NCI-H1092 (cell line): ENCODE data around the gene RAB35.

ENCODE experiments used
- DNase-seq: peaks from one replicate; lab custom pipeline; 2025; lab: John Stamatoyannopoulos, UW

The RAB35 gene

DNA sequence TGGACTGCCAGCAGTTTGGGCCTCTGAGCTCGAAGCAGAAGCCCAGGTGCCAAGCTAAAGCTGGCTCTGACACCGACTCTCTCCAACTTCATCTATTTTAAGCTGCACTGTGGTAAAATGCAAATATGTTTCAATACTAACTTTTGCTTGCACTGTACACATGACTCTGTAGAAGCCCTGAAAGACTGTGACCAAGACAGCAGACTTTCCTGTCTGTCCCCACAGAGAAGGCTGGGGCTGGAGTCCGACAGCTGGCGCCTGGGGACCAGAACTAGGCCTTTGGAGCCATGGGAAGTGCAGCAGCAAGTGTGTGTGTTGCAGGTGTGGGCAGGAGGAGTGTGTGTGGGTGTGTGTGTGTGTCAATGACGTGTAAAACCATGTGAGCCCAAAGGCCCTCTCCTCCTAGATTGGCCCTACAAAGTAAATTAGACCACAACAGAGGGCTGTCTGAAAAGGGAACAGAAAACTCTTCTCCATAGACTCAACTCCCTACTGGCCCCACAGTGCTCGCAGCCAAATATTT, 16.4 kb upstream of the RAB35 start:
- DNase-seq: no peak

DNA sequence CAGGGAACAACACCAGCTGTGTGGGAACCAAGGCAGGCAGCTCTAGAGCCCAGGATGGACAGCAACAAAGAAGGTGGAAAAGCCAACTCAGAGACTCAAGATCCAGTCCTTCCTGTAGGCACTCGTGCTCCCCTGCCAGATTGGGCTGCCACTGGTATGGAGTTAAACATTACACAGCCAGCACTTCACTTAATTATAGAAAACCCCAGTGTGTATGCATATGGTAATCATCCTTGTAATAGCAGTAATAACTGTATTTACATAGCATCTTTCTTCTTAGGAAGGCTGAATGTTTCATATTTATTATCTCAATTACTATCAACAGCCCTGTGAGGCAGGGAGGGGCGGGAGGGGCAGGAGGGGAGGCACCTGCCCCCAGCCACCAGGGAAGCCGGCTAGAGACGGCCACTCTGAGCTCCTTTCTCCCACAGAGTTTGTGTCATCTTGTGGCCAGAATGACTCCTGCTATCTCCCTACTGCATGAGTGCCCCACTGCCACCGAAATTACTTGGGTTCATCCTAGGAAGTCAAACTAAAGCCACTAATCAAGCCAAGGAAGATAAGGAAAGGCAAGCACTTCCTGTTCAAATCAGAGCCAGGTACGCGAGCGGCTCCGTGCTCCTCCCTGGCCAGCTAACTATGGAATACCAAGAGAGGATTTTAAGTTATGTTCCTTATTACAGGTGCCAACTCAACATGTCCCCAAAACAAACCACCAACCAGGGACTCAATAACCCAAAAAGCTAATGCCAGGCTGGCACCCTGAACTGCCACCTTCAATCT, 15.7 kb upstream of the RAB35 start:
- no peak for DNase-seq

DNA sequence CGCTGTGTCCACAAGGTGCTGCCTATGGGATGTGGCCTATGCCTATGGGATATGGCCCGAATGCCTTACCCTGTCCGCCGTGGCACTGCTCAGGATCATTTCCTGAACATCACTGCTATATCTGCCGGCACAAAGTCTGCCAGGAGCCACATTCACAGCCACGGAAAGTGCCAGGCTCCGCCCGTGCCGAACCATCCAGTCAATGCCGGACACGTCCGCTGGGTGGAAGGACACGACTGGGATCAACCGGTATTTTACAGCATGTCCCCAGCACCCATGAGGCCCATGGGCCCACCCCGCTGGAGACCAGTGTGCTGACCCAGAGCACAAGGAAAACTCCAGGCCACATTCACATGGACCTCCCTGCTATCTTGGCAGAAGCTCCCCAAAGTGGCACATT, 14.6 kb upstream of the RAB35 start:
- no peak for DNase-seq

DNA sequence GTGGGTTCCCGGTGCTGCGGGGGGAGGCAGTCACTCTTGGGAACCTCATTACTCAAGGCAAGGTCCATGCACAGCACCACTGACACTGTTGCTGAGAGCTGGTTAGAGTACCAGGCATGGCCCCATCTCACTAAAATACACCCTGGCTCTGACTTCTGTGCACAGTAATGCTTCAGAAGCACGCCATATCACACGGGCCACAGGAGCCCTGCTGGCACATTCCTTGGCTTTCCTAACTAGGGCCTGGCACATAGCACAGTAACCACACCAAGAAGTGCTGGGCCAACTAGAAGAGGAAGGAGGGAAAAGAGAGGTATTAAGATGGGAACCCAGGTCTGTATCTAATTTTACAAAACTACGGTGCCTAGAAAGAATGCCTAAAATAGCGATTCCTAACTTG, 13.5 kb upstream of the RAB35 start:
- no peak for DNase-seq

DNA sequence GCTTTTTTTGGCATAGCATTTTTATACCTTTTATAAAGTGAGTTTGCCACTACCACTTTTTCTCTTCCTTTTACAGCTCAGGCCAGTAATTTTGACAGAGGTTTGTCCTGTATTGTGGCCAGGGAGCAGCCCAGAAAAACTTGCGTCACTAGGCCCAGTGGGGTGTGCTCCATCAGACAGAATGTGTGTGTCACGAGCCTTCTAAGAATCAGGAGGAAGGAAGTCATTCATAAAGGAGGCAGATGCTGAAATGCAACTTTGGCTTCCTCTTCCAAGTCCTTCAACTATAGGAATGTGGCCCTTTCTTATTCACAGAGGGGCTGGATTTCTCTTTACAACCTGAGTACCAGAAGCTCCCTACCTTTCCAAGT, 10.1 kb upstream of the RAB35 start:
- DNase-seq: no peak

DNA sequence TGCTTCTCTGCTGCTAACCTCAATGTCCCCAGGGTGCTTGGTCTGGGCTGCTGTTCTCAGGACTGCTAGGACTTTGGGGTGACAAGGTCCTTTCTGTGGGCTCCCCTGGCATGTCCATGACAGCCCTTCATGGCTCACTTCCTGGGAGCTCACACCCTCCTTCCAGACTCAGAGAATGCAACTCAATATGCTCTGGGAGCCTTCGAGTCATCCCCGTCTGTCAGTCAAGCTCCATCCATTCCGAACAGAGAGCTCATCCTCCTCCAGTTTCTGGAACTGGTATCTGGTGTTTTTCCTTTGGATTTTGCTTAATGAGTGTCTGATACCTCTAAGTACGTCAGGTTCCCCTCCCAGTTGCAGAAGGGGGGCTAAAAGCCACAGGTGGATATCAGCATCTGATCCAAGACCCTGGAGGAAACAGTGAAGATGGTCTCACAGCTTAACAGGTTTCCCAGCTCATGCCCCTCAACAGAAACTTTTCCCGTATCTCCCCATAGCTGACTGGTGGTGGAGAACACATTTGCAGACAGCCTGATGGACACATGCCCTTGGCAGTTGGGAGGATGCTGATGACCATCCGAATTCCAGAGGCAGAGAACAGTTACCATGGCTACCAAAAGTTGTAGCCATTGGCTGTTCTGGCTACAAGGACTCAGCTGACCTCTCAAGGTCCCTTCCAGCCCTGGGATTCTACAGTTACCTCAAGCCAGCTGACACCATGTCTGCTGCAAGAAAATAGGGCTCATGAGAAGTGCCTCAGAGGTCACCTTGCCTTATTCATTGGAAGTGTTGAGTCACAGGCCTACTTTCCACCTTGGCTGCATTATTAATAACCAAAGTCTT, 9.5 kb upstream of the RAB35 start:
- DNase-seq: no peak

DNA sequence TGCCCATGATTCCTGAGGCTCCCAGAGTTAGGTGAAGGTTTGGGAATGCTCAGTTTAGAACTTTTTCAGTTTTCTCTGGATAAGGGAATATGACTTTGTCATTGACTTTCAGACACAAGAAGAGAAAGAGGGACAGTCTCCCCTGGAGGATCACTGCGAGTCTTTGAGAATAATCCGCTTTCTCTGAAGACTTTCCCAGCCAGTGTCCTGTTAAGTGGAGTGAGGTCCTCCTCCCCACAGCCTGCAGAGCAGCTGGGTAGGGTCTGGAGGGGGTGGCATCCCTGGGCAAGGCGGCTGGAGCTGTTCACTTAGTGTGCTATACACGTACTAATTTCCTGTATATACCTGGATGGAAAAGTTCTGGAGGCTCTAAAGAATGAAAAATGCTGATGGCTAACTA, 8.5 kb upstream of the RAB35 start:
- no peak for DNase-seq

DNA sequence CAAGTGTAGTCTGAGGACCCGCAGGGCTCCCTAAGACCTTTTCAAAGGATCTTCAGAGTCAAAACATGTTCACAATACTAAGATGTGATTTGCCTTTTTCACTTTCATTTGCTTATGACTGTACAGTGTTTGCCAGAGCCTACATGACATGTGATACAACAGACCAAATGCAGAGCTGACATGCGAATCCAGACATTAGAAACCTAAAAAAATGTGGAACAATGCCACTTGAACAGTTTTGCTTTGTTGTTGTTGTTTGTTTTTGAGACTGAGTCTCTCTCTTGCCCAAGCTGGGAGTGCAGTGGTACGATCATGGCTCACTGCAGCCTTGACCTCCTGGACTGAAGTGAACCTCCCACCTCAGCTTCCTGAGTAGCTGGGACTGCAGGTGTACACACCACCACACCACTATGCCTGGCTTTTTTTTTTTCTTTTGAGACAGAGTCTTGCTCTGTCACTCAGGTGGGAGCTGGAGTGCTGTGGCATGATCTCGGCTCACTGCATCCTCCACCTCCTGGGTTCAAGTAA, 5.3 kb upstream of the RAB35 start:
- no peak for DNase-seq

DNA sequence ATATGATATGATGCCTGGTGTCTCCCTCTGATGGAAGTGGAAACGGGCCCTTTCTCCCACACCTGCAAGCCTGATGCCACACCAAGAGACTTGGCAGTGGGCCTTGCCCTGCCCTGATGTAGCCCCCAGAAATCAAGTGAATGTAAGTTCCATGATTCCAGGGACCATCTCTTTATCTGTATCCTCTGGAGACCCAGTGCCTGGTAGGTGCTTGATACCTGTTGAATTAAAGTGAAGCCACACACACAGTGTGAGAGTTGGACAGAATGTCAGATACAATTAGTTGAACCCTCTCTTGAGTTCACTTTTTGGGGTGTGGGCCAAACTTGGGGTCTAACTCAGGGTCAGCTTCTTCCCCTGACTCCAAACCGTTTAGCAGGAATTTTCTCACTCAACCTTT, 4.8 kb upstream of the RAB35 start:
- no peak for DNase-seq

DNA sequence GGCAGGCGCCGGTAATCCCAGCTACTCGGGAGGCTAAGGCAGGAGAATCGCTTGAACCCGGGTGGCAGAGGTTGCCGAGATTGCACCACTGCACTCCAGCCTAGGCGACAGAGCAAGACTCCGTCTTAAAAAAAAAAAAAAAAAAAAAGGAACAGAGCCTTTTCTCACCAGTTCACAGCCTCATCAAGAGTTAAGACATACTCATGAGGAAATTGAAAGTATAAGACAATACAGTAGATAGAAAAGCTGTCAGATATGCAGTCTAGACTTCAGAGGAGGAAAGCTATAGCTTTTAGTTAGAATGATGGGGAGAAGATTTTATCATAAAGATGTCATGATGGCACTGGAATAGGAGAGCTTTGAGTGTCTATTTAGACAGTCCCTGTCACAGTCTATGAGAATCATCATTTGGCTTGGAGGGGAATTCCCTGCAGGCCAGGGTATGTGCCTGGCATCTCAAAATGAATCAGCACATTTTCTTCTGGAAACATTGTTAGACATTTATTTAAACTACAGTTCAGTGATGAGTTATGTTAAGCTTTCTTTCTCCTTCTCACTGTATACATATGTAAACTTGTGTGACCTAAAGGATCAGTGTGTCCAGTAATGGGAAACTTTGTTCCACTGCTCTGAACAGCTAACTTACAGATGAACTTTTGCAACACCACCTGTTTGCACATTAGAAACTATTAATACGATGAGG, 2.9 kb upstream of the RAB35 start:
- DNase-seq: no peak

DNA sequence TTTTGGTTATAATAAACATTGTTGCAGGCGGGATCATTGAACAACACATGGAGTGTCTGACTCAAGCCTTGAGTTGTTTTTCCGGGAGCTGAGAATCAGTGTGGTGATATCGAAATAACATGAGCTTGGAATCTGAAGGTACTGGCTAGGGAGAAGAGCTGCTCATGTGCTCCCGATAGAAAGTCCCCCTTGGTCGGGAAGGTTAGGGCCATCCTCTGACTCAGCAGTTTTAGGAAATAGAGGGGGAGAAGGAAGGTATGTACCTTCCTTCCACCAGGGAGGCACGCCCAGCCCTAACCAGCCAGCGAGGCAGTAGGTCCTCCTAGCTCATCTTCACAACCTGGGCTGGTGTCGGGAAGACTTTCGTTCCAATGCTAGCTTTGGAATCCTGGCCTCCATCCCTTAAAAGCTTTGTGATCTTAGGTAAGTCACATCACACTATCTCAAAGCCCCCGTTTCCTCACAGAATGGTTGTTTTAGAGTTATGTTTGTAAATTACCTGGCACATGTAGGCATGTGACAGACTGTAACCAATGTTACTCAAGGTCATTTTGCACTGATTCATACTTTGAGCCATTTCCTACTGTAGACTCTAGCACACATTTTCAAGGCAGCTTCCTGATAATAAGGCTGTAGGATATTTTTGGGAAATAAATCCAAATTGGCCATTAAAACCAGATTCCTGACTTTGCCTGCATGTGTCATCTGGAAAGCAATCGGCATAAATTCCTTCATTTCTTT, 1.9 kb upstream of the RAB35 start:
- DNase-seq: no peak

DNA sequence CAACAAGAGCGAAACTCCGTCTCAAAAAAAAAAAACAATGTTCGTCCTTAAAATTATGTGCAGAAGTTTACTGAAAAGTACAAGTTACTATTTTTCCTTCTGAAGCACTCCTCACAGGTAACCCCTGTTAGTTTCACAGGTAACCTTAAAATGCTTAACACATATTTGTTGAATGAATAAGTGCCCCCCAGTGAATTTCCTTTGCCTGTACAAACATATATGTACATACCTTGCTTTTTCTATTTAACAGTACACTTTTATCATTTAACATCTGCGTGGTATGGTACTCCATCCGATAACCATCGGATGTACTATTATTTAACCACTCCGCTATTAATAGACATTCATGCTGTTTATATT, 1.4 kb upstream of the RAB35 start:
- no peak for DNase-seq

DNA sequence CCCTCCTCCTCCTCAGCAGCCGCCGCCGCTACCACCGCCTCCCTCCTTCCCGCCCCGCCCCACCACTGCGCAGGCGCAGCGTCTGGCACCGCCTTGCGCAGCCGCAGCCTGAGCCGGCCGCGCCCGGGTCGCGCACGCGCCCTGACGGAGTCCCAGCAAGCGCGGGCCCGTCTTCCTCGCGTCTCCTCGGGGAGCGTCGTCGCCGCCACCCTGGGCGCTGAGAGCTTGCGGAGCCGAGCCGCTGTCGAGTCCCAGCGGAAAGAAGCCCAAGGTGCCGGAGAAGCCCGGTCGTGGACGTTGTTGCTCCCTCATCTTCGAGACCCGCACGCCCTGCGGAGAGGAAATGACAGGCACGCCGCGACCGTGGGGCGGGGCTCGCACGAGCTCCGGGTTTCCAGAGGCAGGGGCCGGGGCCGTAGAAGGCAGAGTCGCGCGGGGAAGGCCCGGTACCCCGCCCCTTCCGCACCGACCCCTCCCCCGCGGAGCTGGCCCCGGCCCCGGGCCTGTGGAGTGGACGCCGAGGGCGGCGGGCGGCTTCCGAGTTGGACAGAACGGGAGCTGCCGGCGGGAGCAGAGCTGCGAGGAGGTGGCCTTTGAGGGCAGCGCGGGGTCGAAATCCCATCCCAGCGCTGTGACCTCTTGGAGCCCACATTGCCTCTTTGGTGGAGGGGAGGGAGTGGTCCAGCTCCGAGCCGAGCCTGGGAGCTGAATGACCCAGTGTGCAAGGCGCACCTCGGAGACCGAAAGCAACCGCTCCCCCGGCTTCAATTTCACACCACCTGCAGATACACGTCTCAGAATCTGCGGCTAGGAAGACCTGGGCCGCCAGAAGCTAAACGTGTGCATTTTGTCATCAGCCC, 469 bp upstream of the RAB35 start:
- DNase-seq: peak; percentile 83

DNA sequence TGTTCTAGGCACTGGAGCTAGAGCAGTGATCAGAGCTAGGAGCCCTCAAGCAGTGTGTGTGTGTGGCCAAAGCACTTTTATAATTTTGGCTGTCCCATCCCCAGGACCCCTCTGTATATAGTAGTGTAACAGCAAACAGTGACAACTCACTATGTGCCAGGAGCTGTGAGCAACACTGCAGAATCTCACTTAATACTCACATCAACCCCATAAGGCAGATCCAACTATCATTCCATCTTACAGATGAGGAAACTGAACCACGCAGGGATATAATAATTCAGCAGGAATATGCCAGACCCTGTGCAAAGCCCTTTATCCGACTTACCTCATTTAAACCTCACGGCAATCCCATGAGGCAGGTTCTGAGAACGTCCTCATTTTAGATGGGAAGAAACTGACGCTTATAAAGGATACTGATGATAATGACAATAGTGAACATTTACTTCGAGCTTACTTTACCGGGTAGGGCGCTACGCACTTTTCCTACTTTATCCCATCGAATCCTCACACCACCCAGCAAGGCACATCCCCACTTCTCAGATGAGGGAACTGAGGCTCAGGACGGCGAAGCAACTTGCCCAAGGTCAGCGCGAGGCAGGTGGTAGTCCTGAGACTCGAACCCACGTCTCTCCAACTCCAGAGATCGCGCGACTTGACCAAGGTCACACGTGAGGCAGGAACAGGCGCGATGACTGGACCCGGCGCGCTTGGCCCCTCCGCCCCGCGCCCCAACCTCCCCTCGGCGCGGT, 687 bp downstream of the RAB35 start:
- no peak for DNase-seq

DNA sequence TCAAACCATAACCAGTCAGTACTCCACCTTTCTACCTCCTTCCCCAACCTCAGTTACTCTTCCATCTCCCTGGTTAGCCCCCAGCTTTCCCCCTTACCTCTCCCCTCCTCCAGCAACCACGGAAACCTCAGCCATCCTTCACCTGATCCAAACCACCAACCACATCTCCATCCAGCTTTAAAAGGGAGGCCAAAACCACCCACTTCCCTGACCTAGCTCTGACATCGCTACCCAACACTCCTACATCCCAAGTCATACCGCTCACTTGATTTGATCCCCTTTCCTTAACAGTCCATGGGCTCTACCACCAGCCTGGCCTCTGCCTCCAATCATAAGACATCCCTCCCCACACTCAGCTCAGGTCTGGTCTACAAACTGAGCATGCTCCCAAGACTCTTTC, 1.5 kb downstream of the RAB35 start:
- no peak for DNase-seq

DNA sequence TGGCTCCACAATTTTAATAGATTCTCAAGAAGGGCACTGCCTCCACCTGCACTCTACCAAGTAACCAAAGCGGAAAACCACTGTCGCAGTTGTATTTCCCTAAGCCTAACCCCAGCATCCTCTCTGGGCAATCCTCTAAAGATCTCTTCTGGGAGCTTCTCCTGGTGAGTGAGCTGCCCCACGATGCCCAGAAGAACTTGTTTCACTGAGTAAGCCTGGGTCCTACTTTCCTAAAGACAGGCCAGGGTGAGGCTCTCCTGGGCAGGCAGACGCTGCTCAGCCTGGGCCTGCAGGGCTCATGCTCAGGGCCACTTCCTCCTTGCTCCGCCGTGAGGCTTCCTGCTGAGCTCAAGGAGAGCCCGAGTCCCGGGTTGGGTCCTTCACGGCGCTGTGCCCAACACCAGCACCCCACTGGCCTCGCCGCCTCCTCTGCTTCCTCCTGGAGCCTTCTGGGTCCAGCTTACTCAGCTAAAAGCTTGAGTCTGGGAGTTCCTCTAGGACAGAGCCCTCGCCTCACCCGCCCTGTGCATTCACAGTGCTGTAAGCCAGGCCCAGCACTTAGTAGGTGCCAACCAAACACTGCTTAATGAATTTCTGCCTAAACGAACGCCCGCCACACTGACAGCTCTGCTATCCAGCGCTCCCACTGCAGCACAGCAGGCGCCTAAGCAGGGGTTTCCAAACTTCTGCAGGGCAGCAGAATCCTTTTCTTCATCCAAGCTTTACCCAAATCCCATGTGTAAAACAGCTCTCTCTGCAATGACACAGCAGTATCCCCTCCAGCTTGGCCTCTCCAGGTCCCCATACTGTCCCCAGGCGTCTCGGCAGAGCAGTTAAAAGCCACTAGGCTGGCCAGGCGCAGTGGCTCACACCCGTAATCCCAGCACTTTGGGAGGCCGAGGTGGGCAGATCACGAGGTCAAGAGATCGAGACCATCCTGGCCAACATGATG, 5.7 kb downstream of the RAB35 start:
- no peak for DNase-seq

DNA sequence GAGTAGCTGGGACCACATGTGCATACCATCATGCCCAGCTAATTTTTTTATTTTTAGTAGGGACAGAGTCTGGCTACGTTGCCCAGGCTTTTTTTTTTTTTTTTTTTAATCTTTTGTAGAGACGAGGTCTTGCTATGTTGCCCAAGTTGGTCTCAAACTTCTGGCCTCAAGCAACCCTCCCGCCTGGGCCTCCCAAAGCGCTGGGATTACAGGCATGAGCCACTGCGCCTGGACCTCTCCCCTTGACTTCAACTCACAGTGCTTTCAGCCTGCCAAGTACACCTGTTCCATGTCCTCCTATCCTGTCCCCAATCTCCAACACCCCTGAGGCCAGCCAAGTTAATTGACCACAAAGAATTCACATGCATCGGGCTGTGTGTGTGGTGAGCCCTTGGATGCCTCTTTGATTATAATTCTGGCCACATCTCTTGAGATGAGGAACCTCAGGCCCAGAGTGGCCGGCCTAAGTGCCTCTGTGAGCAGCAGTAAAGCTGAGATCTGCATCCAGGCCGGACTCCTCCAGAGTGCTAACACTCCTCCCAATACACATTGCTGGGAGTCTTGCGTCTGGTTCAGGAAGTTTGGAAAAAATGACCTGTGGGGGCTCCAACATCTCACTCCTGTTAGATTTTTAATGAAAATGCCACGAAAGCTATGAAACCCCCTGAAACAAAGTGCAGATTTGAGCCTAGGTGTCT, 6.8 kb downstream of the RAB35 start:
- no peak for DNase-seq

DNA sequence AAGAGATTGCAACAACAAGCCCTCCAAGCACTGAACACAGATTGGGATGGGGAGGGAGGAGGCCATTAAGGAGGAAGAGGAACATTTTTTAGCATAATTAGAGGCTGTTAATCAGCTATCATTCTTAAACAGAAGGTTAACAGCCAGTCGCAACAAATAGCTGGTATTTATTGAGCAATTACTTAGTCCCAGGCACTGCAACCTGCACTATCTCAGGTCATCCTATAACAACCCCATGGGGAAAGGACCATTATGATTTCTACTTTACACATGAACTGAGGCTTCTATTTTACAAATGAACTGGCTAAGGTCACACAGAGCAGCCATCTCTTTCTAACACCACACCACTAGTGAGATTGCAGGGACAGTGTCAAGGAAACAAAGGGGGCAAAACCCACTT, 10.4 kb downstream of the RAB35 start:
- no peak for DNase-seq
